ENCODE measurements around the gene OTUD7B. TPM values are rescaled to one million over a fixed set of nuclear protein-coding genes. Genes with fewer than 3 reads are reported as not detected.

OTUD7B gene
- 22.7 and 26.1 TPM in 2 replicates for total RNA-seq

DNA sequence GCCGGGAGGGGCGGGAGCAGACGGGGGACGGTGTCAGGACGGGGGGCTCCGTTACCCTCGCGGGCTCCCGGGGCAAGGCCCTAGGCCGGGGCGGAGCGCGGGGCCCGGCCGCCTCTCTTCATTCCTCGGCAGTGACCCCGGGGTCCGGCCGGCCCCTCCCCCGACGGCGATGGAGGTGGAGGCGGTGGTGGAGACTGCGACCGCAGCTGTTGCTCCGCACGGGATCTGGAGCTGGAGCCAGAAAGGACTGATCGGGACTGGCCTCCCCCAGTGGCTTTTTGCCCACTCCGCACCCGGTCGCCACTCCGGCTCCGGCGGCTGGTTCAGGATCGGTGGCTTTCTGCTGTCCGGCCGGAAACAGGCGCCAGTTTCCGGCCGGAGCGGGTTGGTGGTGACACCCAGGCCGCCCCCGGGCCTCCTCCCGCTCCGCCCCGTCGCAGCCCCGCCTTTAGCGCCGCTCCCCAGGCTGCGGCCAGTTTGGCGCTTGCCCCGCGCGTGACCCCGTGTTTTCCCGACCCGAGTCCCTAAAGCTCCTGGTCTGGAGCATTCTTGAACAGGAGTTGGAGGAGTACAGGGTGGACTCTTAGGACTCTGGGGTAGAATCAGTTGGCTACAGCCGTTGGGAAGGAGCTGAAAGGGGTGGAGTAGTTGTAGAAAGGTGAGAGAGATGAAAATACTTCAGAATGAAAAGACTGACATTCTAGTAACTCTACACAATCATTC lies at the start of gene OTUD7B:
OTUD7B (minus strand) TSS at position 334 of the 723 bp plus-strand sequence. CDS start 33,216 bp downstream, outside the sequence.

GRCh38 chr1:149936170-149936991 lies 74.1 kb downstream of the OTUD7B start, which contains the start of gene MTMR11:
Gene MTMR11, minus strand, starts transcription at chr1:149936879. Its CDS starts 232 bp downstream, at chr1:149936647.

GRCh38 chr1:149927563-149928400 lies 82.7 kb downstream of the OTUD7B start, which contains the start of gene SF3B4:
Gene SF3B4, minus strand, starts transcription at chr1:149927803. Its CDS starts 44 bp downstream, at chr1:149927759.

GRCh38 chr1:149917571-149918144 lies 92.9 kb downstream of the OTUD7B start, which contains the start of gene SV2A:
Gene SV2A, minus strand, starts transcription at chr1:149917844. Its CDS starts 4,004 bp downstream, at chr1:149913840.

DNA sequence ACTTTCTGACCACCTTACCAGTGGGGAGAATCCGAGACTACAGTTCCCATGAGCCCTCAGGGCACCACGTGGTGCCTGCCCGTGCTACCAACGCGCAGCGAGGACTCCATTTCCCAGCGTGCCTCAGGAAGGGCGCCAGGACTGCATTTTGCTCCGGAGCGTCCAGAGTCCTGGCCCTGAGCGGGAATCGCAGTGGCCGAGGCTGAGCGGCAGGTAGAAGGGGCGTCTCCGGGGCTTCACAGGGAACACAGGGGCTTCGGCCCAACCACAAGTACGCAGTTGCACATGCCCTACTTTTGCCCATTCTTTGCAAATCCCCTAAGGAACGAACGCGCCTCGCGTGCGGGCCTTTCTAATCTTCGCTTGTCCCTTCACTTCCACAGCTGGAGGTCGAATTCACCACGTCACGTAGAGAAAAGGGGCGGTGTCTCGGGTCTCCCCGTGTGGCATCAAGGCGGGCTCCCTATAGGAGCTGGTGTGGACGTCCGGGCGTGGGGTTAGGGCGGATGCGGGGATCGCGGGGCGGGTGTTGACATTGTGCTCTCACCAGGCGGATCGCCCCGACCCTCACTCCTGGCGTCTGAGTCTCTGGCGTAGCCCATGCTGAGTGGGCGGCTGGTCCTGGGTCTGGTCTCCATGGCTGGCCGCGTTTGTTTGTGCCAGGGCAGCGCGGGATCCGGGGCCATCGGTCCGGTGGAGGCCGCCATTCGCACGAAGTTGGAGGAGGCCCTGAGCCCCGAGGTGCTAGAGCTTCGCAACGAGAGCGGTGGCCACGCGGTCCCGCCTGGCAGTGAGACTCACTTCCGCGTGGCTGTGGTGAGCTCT lies 110.9 kb downstream of the OTUD7B start, which contains the start of gene BOLA1:
BOLA1 (plus strand) TSS at position 109 of the 825 bp plus-strand sequence; CDS start at position 601, 492 bp downstream.

Other genes starting within 250 kb of the OTUD7B start
- not detected in 2 replicates for gene FCGR1A, start 228.0 kb downstream of the OTUD7B start, total RNA-seq
- gene BOLA1, start 111.2 kb downstream of the OTUD7B start, total RNA-seq = 12.4 and 13.1 TPM in 2 replicates
- 23.2 and 39.7 TPM in 2 replicates for gene SV2A, start 92.9 kb downstream of the OTUD7B start, total RNA-seq
- 5.9 and 11.5 TPM in 2 replicates for gene SF3B4, start 82.9 kb downstream of the OTUD7B start, total RNA-seq
- gene MTMR11, start 73.8 kb downstream of the OTUD7B start, total RNA-seq = 4.9 and 7.2 TPM in 2 replicates
- 40.5 and 44.0 TPM in 2 replicates for gene VPS45, start 57.0 kb upstream of the OTUD7B start, total RNA-seq
- gene PLEKHO1, start 139.2 kb upstream of the OTUD7B start, total RNA-seq = 66.5 and 69.4 TPM in 2 replicates
- gene ANP32E, start 225.4 kb upstream of the OTUD7B start, total RNA-seq = 30.7 and 59.3 TPM in 2 replicates
- 0.11 TPM in 1 of 2 replicates, not detected in the other for gene CA14, start 247.0 kb upstream of the OTUD7B start, total RNA-seq